ENCODE results near the gene KIF12.
"Not testable (repeated sequence)": the region's sequence is repeated elsewhere in the genome, so short reads cannot be mapped to it uniquely, and the experiment has no call there.

Gene KIF12

DNA sequence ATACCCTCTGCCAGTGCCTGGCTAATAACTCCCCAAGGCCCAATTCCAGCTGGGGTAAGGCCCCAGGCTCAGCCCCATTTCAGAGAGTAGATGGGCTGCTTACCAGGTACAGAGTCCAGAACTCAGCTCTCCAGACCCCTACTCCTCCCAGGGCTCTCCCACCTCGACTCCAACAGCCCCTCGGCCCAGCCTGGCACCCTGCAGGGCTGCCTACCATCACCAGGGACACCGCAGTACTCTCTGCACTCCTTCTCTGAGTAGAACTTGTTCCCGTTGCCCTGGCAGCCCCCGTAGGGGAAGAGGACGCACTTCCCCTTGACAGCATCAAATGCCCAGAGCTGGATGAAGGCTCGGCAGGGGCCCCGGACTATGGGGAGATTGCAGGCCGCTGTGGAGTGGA is 38.4 kb downstream of the KIF12 start:
- no peak for DNase-seq

DNA sequence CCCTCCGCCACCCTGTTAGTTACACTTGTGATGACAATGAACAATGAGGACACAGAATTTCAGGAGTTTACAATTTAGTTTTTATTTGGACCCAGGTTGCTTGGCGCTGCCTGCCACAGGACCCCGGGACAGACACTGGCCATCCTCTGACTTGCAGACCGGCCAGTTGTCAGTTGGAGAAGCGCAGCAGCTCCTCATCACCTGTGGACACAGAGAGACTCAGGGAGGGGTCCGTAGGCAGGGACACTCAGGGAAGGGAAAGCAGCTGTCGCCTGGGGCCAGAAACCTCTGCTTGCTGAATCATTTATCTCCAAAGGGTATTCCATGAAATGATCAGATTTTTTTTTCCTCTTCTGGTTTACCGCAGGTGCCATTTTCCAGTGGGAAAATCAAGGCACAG is 39.0 kb downstream of the KIF12 start:
- DNase-seq = no peak

DNA sequence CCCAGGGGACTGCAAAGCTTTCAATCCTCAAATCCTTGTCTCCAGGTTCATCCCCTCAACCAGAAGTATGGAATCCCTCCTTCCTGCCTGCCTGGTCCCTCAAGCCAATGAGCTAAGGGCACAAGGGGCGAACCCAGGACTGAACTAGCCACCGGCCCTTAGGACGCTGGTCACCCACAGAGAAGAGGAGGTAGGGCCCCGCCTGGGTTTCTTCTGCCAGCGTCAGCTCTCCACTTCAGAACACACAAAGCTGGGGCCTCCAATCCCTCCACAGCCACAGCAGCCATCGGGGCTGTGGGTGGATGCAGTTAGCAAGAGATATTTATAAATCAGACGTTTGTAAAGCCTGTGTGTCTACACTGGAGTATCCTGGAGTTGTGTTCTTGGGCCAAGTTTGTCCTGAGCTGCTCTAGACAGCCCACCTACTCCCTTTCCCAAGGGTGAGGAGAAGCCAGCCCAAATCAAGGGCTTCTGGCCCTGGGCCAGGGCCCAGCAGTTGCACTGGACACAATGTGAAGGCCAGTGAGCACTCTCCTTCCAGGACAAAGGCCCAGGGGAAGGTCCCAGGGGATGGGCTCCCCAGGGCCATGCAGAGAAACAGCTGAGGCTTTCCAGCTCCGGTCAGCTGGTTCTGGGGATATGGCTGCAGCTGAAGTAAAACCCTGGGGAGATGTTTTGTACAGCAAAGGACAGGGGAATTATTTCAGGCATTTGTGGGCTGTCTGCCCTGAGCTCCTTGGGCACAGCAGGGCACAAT is 39.9 kb downstream of the KIF12 start:
- DNase-seq = no peak

DNA sequence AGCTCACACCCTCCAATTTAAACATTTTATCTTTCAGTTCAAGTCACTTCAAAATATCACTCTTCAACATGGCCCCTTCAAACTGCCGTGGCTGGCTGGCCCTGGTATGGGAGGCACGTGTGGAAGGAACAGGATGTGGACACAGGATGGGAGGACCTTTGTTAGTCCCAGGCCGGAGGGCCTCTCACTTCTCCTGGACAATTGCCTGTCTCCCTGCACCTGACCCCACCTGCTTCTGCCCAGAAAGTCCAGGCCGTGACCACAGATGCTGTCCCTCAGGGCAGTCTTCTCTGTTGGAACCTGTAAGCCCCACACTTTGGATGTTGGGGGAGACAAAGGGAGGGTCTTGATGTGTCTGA is 40.4 kb downstream of the KIF12 start:
- DNase-seq = no peak

DNA sequence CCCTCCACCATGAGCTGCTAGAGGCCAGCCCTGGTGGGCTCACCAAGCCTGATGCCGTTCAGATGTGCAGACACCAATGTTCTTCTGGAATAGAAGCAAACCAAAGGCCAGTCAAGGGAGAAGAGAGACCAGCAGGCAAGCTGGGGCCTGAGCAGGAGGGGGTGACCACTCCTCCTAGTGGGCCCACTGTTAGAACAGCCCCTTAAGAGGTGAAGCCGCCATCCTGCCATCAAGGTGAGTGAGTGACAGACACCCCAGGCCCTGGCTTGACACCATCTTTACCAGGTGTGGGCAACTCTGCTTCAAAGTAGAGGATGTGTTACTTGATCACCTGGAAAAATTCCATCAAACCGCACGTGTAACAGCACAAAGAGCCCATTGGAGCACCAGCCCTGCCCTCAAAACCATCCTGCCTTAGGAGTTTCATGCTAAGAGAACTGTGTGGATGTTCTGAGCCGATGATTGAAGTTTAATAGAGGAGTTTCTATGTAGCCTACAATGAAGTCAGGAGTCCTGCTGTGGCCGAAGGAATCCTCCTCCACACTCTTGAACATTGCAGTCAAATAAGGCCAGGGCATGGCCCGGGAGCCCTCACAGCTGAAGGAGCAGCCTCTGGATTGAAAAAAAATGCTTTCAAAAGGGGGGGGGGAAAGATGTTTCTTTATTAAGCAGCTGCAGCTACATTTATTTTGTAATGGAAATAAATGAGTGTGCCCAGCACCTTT is 41.8 kb downstream of the KIF12 start:
- no peak for DNase-seq

DNA sequence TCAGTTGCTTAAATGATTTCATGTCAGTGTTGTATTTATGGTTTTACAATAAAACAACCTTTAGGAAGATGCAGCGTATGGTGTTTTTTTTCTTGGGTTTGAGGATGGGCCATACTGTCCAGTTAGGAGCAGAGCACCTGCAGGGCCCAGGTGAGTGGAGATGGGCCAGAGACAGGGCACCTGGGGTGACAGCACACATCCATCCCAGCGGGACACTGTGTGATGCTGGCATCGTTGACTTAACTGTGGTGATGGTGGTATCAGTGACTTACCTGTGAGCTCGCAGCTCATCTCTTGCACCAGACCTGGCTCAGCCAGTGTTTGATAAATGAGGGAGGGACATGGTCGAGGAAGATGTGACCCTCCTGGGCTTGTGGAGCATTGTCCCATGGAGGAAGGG is 42.6 kb downstream of the KIF12 start:
- DNase-seq = no peak

DNA sequence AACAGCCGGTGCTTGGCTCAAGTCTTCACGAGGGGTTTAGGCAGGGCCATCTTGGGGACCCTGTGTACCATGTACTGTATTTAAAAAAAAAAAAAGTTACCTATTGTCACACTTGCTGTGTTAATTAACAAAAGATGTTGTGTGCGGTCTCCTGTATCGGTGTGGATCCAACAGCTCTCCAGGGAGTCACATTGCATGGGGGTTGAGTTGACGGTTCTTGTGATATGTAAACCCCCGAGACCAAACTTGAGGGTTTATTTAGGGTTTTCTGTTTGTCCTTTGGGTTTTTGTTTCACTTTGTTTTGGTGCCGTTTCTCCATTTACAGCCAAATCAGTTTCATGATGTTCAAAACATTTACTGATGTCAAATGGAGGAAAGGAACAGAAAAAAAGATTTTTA is 43.2 kb downstream of the KIF12 start:
- no peak for DNase-seq

DNA sequence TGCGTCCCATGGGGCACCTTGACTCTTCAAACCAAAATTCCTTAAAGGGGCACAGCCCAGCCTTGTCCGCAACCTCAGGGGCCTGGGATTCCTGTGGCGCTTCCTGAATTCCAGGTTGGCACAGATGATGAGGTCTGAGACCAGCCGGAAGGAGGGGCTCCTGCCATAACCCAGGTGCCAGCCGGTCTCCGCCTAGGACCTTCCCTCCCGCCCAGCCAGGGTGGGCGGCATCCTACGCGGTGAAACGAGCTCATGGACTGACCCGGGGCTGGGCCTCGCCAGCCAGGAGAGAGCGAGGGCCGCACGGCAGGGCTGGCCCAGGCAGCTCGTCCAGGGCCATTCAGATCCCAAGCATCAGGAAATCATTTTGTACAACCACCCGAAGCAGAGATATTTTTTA is 44.0 kb downstream of the KIF12 start:
- no peak for DNase-seq

DNA sequence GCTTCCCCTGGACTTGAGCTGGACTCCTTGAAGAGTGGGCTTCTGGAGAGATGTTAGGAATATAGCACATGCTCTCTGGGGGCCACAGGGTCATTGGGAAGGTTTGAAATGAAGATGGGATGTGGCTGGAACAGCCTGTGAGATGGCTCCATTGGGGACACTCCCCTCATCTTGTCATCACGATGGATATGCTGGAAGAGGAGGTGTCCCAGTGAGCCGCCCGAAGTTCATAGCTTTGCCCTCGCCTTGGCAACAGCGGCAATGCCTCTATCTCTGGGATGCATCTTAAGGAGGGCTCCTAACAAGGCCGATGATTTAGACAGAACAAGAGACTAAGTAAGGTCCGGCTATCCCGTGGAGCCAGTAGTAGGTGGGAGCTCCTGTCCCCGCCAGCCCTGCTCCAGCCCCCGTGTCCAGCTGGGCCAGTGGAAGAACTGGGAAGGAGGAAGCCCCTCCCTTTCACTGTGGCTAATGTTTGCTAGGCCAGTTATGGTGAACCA is 44.9 kb downstream of the KIF12 start:
- no peak for DNase-seq

DNA sequence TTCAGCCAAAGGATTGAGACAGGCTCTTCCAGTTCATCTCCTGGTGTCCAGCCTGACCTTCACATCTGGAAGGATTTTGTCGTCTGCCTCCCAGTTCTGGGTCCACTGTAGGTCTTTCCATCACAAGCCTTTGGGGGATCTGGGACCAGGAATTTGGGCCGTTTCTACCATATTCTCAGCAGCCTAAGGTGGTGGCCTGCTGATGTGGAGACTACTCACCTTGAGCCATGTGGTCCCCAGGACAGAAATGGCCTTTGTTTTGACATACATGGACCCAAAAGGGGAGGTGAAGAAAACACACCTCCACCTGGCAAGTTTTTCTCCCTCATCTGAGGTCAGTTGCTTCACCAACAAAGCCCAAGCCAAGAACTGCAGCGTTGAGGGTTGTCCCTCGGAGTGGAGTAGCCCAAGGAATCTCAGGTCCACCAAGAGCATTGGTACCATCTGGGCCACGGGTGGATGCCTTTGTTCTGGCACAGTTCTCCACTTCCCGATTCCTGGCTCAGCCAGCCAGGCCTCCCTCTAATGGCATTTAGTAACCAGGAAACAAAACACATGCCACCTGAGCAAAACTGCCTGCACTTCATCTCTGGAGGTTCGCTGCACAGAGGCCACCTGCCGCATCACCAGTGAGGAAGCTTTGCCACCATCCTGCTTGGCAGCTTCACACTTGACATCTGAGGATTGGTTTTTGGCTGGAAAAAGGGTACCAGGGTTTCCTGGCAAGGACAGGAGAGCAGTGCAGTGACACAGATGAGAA is 45.7 kb downstream of the KIF12 start:
- no peak for DNase-seq

DNA sequence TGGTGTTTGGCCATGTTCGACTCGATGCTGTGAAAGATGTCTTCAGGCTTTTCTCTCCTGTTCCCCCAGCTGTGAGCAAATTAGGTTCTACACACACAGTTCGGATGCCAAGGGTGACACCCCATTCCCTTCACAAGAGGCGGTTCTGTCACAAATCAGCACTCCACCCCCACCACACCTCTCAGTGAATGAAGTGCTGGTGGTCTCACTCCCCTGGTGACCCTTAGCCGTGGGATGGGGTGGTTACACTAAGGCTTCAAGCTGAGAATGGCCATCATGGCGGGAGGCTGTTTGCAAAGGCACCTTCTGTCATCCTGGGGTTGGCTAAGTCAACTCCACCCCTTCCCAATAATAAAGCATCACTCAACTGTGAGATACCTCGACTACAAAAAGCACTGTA is 47.4 kb downstream of the KIF12 start:
- no peak for DNase-seq

DNA sequence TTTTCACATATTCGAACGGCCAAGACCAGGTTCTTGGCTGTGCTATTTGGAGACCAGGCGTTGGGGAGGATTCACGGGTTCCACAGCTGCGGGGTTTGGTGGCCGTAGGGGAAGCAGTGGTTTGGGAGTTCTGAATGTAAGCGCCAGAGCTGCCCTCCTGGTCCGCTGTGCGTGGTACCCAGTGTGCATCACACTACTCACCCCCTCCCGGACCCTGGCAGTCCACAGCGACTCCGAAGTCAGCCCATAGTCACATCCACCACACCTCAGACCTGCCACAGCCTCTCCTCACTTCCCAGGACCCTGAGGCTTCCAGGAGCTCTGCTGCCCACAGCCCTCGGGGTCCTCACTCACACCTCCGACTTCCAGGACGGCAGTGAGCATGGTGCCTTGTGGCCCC is 47.8 kb downstream of the KIF12 start:
- DNase-seq = no peak

DNA sequence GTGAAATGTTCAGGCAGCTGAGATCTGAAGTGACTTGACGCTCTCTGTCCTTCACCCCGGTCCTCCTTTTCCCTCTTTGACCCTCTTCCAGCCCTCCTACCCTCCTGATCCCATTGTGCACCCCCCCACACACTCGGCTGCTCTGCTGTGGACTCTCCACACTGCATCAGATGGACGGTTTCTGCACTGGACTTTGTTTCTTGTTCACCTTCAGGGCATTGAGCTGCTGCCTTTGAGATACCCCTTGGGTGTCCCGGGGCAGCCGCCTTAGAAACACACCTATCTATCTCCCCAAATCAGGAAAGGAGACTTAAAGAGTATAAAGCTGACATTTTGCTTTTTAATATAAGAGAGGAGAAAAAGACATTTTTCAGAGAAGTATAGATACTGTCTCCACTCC is 48.4 kb downstream of the KIF12 start:
- no peak for DNase-seq

DNA sequence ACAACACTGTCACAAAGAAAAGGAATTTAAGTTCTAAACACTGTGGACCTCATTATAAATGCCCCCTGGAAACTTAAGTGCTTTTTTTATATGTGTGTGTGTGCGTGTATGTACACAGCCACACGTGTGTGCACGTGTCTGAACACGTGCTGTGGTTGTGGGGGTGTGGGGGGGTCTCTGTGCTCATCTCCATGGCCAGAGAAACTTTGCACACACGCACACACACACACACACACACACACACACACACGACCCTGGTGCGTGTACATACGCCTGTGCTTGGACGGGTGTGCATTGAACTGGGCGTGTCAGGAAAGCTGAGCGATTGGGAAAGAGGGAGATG is 48.9 kb downstream of the KIF12 start:
- DNase-seq = no peak

DNA sequence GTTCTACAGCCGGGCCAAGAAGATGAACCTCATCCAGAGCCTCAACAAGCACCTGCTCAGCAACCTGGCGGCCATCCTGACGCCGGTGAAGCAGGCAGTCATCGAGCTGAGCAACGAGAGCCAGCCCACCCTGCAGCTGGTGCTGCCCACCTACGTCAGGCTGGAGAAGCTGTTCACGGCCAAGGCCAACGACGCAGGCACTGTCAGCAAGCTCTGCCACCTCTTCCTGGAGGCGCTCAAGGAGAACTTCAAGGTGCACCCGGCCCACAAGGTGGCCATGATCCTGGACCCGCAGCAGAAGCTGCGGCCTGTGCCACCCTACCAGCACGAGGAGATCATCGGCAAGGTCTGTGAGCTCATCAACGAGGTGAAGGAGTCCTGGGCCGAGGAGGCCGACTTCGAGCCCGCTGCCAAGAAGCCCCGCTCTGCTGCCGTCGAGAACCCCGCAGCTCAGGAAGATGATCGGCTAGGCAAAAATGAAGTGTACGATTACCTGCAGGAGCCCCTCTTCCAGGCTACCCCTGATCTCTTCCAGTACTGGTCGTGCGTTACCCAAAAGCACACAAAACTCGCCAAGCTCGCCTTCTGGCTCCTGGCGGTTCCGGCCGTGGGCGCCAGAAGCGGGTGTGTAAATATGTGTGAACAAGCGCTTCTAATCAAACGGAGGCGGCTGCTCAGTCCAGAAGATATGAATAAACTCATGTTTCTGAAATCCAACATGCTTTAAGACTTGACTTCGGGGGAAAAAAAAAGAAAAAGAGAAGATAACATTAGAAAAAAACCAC is 49.5 kb downstream of the KIF12 start:
- DNase-seq = no peak

DNA sequence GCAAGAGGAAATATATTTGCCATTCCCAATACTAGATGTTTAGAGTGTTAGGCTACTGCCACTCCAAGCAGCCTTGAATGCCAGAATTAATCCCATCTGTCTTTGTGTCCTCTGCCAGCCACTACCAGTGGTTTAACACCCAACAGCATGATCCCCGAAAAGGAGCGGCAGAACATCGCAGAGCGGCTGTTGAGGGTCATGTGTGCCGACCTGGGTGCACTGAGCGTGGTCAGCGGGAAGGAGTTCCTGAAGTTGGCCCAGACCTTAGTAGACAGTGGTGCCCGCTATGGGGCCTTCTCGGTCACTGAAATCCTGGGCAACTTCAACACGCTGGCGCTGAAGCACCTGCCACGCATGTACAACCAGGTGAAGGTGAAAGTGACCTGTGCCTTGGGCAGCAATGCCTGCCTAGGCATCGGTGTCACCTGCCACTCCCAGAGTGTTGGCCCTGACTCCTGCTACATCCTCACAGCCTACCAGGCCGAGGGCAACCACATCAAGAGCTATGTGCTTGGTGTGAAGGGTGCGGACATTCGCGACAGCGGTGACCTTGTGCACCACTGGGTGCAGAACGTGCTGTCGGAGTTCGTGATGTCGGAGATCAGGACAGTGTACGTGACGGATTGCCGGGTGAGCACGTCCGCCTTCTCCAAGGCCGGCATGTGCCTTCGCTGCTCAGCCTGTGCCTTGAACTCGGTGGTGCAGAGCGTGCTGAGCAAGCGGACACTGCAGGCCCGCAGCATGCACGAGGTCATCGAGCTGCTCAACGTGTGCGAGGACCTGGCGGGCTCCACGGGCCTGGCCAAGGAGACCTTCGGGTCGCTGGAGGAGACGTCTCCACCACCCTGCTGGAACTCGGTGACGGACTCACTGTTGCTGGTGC is 50.3 kb downstream of the KIF12 start:
- DNase-seq = no peak

DNA sequence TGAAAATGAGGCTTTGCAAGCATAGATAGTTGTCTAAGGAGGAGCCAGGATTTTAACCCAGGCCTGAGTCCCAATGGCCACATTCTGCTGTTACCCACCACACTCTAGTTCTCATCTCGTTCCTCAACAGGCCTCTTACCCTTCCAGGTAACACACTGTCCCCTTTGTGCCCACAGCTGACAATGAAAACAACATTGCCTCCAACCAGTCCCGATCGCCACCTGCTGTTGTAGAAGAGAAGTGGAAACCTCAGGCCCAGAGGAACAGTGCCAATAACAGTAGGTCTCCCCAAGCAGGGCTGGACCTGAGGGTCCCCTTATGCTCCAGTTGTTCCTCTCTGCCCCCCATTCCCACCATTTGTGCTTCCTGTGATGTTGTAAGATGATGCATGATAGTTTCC is 51.4 kb downstream of the KIF12 start:
- DNase-seq = no peak

DNA sequence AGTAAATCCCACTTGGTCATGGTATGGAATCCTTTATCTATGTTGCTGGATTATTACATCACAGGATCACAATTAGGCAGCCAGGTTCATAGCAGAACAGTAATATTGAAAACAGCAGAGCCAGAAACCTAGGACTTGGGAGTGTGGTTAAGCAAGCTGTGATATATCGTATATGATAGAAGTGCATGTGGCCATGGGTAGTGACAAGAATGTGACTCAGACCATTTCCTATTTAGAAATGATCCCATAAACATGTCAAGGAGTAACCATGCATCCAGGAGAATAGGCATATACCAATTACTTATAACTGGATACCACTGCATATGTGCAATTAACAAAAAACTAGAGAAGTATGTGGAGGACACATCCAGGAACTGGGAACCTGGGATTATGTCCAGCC is 52.2 kb downstream of the KIF12 start:
- DNase-seq = no peak

DNA sequence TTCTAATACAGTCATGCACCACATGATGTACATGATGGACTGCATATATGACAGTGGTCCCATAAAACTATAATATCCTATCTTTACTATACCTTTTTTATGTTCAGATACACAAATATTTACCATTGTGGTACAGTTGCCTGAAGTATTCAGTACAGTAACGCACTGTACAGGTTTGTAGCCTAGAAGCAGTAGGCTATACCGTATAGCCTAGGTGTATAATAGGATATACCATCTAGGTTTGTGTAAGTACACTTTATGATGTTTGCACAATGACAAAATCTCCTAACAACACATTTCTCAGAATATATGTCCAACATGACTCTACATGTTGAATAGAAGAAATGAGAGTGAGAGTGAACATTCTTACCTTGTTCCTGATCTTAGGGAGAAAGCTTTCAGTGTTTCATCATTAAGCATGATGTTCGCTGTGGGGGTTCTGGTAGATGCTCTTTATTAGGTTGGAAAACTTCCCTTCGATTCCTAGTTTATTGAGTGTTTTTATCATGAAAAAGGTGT is 52.8 kb downstream of the KIF12 start:
- no peak for DNase-seq

DNA sequence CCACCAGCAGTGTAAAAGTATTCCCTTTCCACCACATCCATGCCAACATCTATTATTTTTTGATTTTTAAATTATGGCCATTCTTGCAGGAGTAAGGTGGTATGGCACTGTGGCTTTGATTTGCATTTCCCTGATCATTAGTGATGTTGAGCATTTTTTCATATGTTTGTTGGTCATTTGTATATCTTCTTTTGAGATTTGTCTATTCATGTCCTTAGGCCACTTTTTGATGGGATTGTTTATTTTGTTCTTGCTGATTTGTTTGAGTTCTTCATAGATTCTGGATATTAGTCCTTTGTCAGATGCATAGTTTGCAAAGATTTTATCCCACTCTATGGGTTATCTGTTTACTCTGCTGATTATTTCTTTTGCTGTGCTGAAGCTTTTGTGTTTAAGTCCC is 55.4 kb downstream of the KIF12 start:
- not testable (repeated sequence) for DNase-seq

Measured in cortex of kidney (tissue), 1 donor.